Measurements from ENCODE around the gene PRSS38.
A peak's percentile ranks its signal among the peaks of the same experiment; 100 is the strongest.

The PRSS38 gene

DNA sequence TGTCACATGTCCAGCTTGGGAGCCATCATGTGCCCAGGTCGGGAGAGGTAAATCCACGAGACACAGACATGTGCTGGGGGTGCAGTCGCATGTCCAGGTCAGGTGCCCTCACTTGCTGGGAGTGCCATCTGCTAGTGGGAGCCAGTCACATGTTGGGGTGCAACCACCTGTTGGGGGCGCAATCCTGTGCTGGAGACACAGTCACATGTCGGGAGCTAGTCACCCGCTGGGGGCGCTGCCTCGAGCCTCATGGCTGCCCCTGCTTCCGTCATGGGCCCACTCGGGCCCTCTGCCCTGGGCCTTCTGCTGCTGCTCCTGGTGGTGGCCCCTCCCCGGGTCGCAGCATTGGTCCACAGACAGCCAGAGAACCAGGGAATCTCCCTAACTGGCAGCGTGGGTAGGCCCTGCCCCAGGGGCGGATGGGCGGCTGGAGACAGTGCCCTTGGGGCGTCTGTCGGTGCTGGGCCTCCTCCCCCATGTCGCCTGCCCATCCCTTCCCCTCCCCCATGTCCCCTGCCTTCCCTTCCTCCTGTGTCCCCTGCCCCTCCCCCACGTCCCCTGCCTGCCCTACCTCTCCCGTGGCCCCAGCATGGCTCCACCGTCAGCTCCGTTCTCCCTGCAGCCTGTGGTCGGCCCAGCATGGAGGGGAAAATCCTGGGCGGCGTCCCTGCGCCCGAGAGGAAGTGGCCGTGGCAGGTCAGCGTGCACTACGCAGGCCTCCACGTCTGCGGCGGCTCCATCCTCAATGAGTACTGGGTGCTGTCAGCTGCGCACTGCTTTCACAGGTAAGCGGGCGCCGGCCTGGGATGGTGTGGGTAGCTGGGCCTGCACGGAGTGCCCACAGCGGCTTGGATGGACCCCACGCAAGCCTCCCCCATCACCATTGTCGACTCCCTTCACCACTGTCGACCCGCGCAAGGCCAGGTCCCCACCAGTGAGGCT is at the start of gene PRSS38:
PRSS38 (plus strand) TSS at position 208 of the 942 bp plus-strand sequence; CDS start at position 250, 42 bp downstream.
- DNase-seq: no peak

DNA sequence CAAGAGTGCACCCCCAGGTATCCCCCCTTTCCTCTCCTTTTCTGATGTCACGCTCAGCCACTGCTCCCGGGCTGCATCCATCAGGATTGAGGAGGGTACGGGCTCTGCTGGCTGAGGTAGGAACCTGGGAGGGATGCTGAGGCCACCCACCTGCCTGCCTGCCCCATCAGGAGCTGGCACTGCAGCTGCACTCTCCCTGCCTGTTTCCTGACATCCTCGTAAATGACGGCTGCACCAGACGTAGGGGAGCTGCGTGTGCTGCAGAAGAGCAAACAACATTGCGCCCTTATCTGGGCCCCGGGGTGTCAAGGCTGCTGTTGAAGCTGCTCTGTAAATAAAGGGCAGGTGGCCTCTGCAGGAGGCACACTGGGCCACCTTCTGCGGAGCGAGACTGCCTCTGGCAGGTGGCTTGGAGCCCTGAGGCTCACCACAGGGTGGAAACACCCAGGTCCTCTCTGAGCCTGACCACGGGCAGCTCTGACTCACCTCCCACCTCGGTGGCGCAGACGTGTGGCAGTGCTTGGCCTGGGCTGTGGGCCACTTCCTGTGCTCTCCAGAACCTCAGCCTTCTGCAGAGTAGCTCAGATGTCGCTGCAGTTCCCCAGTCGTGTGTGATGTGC is 49.4 kb upstream of the PRSS38 start:
- DNase-seq: peak; percentile 97 to 99

DNA sequence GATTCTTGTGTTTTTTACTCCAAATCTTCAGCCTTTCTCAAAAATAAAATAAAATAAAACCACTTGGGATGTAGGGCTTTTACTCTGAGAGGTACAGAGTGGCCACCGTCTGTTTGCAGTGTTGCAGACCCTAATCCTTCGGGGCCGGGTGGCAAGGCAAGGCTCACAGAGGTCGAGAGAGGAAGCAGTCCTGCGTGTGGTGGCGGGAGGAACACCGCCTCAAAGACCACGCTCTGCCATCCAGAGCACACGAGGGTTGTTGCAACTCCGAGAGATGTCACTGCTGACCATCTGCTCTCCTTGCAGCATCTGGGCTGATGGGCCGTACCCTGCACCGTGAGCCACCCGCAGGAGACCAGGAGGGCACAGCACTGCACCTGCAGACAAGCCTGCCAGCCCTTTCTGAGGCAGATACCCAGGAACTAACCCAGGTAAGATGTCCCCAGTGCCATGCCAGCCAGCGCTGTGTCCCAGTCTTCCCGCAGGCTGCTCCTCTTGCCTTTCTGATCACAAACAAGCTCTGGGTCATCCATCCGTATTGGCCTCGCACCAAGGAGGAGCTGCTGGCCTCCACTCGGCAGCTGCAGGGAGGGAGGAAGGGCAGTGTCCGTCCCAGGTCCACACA is 48.7 kb upstream of the PRSS38 start:
- DNase-seq: peak in 1 of 2 experiments; percentile 47

DNA sequence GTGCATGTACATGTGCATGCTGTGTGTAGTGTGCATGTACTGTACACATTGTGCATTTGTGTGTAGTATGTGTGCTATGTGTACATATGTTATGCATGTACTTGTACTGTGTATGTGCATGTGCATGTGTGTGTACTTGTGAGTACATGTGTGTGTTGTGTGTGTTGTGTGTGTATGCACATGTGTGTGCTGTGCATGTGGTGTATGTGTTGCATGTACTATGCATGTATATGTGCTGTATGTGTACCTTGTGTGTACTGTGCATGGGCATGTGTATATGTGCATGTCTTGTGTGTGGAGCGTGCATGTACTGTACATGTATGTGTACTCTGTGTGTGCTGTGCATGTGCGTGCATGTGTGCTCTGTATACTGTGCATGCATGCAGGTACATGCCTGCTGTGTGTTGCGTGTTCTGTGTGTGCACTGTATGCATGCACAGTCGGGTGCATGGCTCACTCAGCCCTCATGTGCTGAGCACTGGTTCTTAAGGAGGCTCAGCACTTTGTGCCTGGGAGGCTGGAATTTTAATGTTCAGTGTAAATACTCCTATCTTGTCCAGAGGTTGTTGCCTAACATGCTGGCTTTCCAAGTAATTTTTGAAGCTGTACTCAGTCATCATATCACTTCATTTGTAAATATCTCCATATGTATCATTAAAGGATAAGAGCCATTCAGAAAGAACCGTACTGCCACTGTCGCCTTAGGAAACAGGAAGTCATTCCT is 47.9 kb upstream of the PRSS38 start:
- no peak for DNase-seq

GRCh38 chr1:227768125-227768439 is 47.4 kb upstream of the PRSS38 start:
- peak in 1 of 2 experiments; percentile 27 for DNase-seq

DNA sequence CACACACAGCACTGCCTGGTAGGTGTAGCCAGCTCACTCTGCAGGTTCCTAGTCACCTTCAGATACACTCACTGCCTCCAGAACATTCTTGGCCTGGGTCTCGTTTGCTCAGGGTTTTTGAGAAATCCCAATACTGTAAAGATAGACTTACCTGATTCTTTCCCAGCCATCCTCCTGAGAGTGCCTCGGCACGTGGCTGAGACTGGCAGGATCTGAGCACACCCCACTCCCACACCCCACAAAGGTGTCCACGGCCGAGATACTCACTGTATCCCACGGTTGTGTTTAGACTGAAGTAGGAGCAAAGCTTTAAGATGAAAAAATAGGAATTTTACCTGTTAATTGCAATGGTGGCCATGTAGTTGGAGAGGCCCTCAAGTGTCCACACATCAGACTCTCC is 46.8 kb upstream of the PRSS38 start:
- no peak for DNase-seq

DNA sequence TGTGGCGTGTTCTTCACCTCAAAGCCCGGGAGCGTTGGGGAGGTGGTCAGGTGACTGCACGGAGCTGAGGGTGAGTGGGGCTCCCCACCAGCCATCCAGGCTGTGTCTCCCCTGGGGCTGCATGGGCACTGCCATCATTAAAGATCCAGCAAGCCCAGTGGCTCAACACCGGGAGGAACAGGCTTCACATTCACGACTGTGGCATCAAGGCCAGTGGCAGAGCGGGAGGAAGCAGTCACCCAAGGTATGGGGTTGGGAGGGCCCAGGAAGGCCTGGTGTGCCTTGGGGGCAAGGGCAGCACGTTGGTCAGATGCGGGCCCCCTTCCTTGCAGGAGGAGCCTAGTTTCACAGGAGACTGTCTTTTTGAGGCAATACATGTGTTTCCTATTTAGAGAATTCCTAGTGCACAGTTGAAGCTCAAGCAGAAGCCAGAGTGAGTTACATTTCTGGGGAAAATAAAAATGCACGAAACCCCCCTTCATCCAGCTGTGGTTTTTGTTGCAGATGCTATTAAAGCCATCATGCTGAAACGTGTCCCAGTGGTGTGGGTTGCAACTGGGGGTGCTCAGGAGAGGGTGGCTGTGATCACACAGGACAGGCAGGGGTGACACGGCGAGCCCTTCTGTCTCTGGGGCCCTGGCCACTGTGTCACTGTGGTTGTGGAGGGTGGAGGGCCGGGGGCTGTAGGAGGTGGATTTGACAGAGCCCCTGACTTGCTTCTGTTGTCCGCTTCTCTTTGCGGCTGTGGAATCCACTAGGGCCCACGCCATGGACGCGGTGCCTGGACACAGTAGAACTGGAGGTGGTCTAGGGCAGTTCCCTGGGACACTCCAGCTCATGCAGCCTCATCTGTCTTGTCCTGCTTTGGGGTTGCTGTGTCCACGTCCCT is 46.2 kb upstream of the PRSS38 start:
- no peak for DNase-seq

DNA sequence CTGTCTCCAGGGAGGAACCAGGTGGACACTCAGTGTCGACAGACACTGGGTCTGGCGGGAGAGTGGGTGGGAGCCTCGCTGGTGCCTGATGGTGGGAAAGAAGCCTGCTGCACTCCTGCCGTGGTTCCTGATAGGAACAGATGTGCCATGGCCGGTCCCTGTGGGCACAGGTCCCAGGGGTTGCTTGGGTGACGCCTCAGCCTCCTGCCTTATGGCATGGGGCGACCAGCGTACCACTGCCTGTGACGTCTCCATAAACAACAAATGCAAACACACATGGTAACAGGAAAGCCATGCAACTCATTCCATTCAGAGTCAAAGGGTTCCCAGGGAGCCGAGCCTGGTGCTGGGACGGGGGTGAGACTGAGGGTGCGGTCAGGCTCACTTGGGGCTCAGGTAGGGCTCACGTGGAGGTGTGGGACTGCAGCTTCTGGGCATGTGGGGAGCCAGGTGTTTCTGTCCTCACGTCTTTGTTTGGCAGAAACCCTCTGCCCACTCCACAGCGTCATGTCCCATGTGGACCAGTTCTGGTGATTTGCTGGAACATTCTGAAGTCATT is 45.5 kb upstream of the PRSS38 start:
- DNase-seq: no peak

DNA sequence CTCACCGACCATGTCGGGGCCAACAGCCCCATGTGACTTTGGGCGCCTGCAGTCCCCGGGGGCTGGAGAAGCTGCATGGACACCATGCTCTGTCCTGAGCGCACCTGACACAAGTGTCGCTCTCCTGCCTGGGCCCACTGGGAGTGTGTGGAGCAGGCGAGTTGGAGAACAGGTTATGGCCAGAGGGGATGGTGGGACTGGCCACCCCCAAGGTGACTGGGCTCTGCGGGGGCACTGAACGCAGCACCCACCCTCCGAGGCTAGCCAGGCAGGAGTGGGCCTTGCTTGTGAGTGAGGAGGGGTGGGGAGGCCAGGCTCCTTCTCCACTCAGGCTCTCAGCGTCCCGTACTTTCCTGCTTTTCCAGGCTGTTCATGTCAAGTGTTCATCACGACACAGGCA is 44.7 kb upstream of the PRSS38 start:
- no peak for DNase-seq

DNA sequence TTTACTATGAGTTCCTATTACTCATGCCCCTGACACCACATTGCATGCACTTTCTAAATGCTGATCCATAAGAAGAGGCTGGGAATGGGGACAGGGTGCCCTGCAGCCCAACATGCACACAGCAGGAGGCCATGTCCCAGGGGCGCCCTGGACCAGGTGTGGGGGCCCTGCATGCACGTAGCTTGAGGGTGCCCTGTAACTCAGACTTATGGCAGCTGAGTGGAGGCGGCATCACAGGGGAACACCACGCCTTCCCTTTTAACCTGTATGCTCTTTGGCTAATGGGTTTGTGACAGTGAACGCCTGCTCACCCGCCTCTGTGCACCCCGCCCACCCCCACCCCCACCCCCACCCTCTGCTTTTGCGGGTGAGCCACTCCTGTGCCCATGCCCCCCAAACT is 44.1 kb upstream of the PRSS38 start:
- no peak for DNase-seq

- no peak for DNase-seq
These were observed 43.7 kb upstream of the PRSS38 start for GRCh38 chr1:227771771-227772170.

GRCh38 chr1:227773558-227773957 is 41.9 kb upstream of the PRSS38 start:
- no peak for DNase-seq

DNA sequence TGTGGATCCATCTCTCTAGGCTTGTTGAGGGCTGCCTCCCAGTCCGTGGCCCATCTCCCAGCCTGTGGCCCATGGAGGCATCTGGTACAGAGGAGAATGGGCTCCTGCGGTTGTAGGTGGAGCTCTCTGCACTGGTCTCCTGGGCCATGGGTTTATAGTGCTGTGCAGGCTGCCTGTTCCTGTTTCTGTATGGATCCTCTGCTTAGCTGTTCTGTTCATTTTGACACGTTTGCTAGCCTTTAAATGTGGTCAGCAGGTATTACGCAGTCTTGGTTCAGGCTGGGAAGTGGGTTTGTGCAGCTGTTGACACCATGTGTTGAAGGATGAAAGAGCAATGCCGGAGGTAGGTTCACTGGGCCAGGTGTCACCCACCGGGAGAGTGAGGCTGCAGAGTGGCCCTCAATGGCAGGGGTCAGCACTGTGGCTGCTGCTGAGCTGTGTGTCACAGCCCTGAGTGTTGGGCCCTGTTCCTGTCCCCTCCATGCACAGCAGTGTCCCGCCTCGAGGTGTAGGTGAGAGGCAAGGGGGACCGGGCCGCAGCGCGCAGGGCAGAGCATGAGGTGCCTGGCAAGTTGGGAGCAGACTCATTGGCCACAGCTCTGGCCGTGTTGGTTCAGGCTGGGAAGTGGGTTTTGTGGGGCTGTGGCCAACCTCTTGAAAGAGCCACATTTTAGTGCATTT is 41.3 kb upstream of the PRSS38 start:
- peak in 1 of 2 experiments; percentile 64 for DNase-seq

GRCh38 chr1:227774821-227775661 is 40.4 kb upstream of the PRSS38 start:
- DNase-seq: no peak

DNA sequence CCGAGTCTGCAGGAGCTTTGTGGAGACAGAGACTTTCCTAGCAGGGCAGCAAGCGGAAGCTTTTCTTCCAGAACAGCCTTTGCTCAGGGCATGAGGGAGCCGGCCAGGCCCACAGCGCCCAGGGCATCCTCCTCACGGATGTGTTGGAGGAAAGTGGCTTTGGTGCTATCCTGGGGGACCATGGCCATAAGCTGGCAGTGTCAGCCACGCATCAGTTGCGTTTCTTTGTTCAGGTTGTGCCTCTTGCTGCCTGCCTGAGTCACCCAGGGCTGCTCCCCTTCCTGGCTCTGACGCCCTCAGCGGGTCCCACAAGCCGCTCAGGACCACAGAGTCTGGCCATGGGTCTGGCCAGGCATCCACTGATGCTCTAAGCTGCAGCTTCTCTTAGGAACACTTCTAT is 39.6 kb upstream of the PRSS38 start:
- DNase-seq: no peak

GRCh38 chr1:227776331-227776771 is 39.1 kb upstream of the PRSS38 start:
- DNase-seq: no peak

DNA sequence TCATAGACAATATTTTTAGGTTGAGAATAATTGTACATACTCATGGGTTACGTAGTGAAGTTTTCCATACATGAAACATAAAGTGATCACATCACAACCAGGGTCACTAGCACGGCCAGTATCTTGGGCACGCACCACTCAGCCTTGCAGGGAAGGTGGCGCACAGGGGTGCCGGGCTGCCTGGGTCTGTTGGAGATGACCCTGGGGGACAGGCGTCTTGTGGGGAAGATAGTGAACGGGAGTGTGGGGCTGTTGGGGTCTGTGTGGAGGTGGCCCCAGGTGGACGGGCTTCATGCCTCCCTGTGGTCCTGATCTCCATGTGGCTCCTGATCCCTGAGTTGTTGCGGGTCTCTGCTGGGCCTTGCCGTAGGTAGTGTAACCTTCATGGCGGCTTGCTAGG is 38.3 kb upstream of the PRSS38 start:
- DNase-seq: no peak

GRCh38 chr1:227777646-227778045 is 37.8 kb upstream of the PRSS38 start:
- DNase-seq: no peak

DNA sequence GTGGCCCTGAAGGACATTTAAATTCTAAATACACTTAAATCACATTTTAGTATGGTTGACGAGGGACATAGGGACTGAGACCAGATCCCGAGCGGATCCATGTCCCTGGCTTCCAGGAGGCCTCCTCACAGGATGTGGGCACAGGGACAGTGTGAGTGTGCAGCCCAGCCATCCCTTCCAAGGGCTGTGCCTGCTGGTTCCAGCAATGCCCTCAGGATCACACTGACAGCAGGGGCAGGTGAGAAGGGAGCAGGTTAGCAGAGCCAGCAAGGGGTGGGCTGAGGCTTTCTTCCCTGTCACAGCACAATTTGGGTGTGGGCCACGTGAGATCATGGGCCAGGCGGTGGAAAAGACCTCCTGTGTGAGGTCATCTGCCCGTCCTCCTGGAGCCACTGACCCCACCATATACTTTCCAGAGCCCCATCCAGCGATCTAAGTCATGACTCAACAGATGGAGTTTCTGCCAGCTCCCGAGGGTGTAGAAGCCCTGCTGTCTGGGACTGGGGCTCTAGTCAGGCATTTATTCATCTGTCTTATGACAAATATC is 37.0 kb upstream of the PRSS38 start:
- DNase-seq: no peak

DNA sequence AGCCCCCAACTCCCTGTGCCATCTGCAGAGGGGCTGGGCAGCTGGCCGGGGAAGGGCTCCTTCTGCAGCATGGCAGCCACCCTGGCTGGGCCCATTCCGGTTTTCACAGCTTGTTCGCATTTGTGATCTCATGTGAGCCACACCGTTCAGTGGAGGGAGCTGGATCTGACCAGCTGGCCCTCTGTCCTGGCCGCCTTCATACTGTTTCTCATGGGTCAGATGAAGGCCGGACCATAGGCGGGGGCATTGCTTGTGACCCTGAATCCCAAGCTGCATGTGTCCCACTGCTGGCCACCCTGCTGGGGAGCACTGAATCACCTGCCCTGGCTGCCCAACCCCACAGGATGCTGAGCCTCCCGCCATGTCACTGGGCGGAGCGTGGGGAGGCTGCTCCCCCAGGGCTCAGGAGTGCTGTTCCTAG is 36.4 kb upstream of the PRSS38 start:
- no peak for DNase-seq

All from NCI-H2081 (cell line).